HG02798 (cell line): ENCODE measurements around the gene TMEM209.
"Not testable (repeated sequence)": the region's sequence is repeated elsewhere in the genome, so short reads cannot be mapped to it uniquely, and the experiment has no call there.

Experiments
- ATAC-seq: cut with Tn5 transposase; IDR thresholded peaks from one replicate; pipeline ENCODE4 v1.9.1; 2021; ENCODE audit warnings: mild to moderate bottlenecking; ENCODE audit not compliant: unreplicated experiment, poor library complexity

TMEM209 gene

GRCh38 chr7:130219871-130220270, 14.7 kb upstream of the TMEM209 start:
- ATAC-seq: no peak

GRCh38 chr7:130218806-130219620, 13.8 kb upstream of the TMEM209 start:
- no peak for ATAC-seq

GRCh38 chr7:130216750-130217149, 11.5 kb upstream of the TMEM209 start:
- no peak for ATAC-seq

- no peak for ATAC-seq
Observed at GRCh38 chr7:130216025-130216424, 10.8 kb upstream of the TMEM209 start.

GRCh38 chr7:130213828-130214227, 8.6 kb upstream of the TMEM209 start:
- no peak for ATAC-seq

- no peak for ATAC-seq
Observed at GRCh38 chr7:130210181-130210935, 5.2 kb upstream of the TMEM209 start.

- no peak for ATAC-seq
Observed at GRCh38 chr7:130208516-130208915, 3.3 kb upstream of the TMEM209 start.

GRCh38 chr7:130207642-130208041, 2.4 kb upstream of the TMEM209 start, which contains the start of gene SSMEM1:
SSMEM1 (plus strand) TSS chr7:130207860; CDS start chr7:130207911, 51 bp downstream.
- ATAC-seq: no peak

- ATAC-seq: no peak
Observed at GRCh38 chr7:130207033-130207432, 1.8 kb upstream of the TMEM209 start.

- ATAC-seq: no peak
Observed at GRCh38 chr7:130201796-130202195, 3.4 kb downstream of the TMEM209 start.

GRCh38 chr7:130197094-130197493, 8.1 kb downstream of the TMEM209 start:
- ATAC-seq: no peak

- no peak for ATAC-seq
Observed at GRCh38 chr7:130196476-130196875, 8.7 kb downstream of the TMEM209 start.

GRCh38 chr7:130195396-130195795, 9.8 kb downstream of the TMEM209 start:
- ATAC-seq: no peak

GRCh38 chr7:130191791-130192190, 13.4 kb downstream of the TMEM209 start:
- no peak for ATAC-seq

GRCh38 chr7:130189343-130189742, 15.9 kb downstream of the TMEM209 start:
- ATAC-seq: no peak

GRCh38 chr7:130187360-130187759, 17.8 kb downstream of the TMEM209 start:
- no peak for ATAC-seq

GRCh38 chr7:130184349-130184748, 20.9 kb downstream of the TMEM209 start:
- ATAC-seq: not testable (repeated sequence)

- peak; percentile 88 for ATAC-seq
Observed at GRCh38 chr7:130182990-130183389, 22.2 kb downstream of the TMEM209 start.

- no peak for ATAC-seq
Observed at GRCh38 chr7:130181263-130181605, 24.0 kb downstream of the TMEM209 start.

GRCh38 chr7:130180571-130181262, 24.5 kb downstream of the TMEM209 start:
- ATAC-seq: no peak

- ATAC-seq: no peak
Observed at GRCh38 chr7:130179631-130180030, 25.6 kb downstream of the TMEM209 start.
